ENCODE data around the gene SMARCC2.
A peak's percentile ranks its signal among the peaks of the same experiment; 100 is the strongest.

The SMARCC2 gene

GRCh38 chr12:56152132-56152755 is 37.0 kb downstream of the SMARCC2 start, which contains the start of gene MYL6B:
TSS of gene MYL6B (plus strand) at chr12:56152587. CDS start at chr12:56153919, 1,332 bp downstream.
- peak; percentile 94 for DNase-seq (ENCODE audit: low spot score)

GRCh38 chr12:56151672-56152131 is 37.6 kb downstream of the SMARCC2 start:
- DNase-seq (ENCODE audit: low spot score) = no peak

- DNase-seq (ENCODE audit: low spot score) = no peak
These were observed 38.7 kb downstream of the SMARCC2 start for GRCh38 chr12:56150563-56150962.

- no peak for DNase-seq (ENCODE audit: low spot score)
These were observed 42.5 kb downstream of the SMARCC2 start for GRCh38 chr12:56146492-56147460.

GRCh38 chr12:56145217-56145616 is 44.1 kb downstream of the SMARCC2 start:
- no peak for DNase-seq (ENCODE audit: low spot score)

GRCh38 chr12:56143870-56144269 is 45.4 kb downstream of the SMARCC2 start:
- no peak for DNase-seq (ENCODE audit: low spot score)

- DNase-seq (ENCODE audit: low spot score) = no peak
These were observed 46.1 kb downstream of the SMARCC2 start for GRCh38 chr12:56143217-56143616.

- no peak for DNase-seq (ENCODE audit: low spot score)
These were observed 47.1 kb downstream of the SMARCC2 start for GRCh38 chr12:56141946-56142784.

GRCh38 chr12:56137853-56138571 is 51.3 kb downstream of the SMARCC2 start:
- no peak for DNase-seq (ENCODE audit: low spot score)

- no peak for DNase-seq (ENCODE audit: low spot score)
These were observed 54.4 kb downstream of the SMARCC2 start for GRCh38 chr12:56134897-56135296.

GRCh38 chr12:56130876-56131275 is 58.4 kb downstream of the SMARCC2 start:
- DNase-seq (ENCODE audit: low spot score) = no peak

GRCh38 chr12:56129942-56130495 is 59.3 kb downstream of the SMARCC2 start:
- no peak for DNase-seq (ENCODE audit: low spot score)

- DNase-seq (ENCODE audit: low spot score) = peak; percentile 55
These were observed 59.9 kb downstream of the SMARCC2 start for GRCh38 chr12:56129206-56129941.

- DNase-seq (ENCODE audit: low spot score) = no peak
These were observed 60.5 kb downstream of the SMARCC2 start for GRCh38 chr12:56128670-56129205.

- peak; percentile 98 for DNase-seq (ENCODE audit: low spot score)
These were observed 61.2 kb downstream of the SMARCC2 start, which contains the start of gene ESYT1 for GRCh38 chr12:56127888-56128669. TSS of gene ESYT1 (plus strand) at chr12:56128267. CDS start at chr12:56128320, 53 bp downstream.

GRCh38 chr12:56127485-56127887 is 61.8 kb downstream of the SMARCC2 start:
- DNase-seq (ENCODE audit: low spot score) = no peak

GRCh38 chr12:56126732-56127239 is 62.5 kb downstream of the SMARCC2 start:
- no peak for DNase-seq (ENCODE audit: low spot score)

- no peak for DNase-seq (ENCODE audit: low spot score)
These were observed 65.2 kb downstream of the SMARCC2 start for GRCh38 chr12:56124133-56124532.

GRCh38 chr12:56122637-56123036 is 66.6 kb downstream of the SMARCC2 start:
- no peak for DNase-seq (ENCODE audit: low spot score)
